ENCODE measurements around the gene TRIM8.
"Not testable (repeated sequence)": the region's sequence is repeated elsewhere in the genome, so short reads cannot be mapped to it uniquely, and the experiment has no call there.

TRIM8 gene

GRCh38 chr10:102651455-102652169 lies 7.3 kb downstream of the TRIM8 start:
- DNase-seq: no peak

- DNase-seq: no peak
Observed at GRCh38 chr10:102652170-102652916, 8.1 kb downstream of the TRIM8 start.

GRCh38 chr10:102653060-102653459 lies 8.8 kb downstream of the TRIM8 start:
- no peak for DNase-seq

- no peak for DNase-seq
Observed at GRCh38 chr10:102654566-102654965, 10.3 kb downstream of the TRIM8 start.

- no peak for DNase-seq
Observed at GRCh38 chr10:102654969-102655368, 10.7 kb downstream of the TRIM8 start.

- no peak for DNase-seq
Observed at GRCh38 chr10:102656026-102656425, 11.7 kb downstream of the TRIM8 start.

- DNase-seq: no peak
Observed at GRCh38 chr10:102656791-102657371, 12.6 kb downstream of the TRIM8 start.

GRCh38 chr10:102657451-102657850 lies 13.2 kb downstream of the TRIM8 start:
- no peak for DNase-seq

GRCh38 chr10:102657984-102658724 lies 13.9 kb downstream of the TRIM8 start:
- peak; percentile 37 for DNase-seq

GRCh38 chr10:102658802-102659201 lies 14.5 kb downstream of the TRIM8 start:
- no peak for DNase-seq

GRCh38 chr10:102660888-102661657 lies 16.8 kb downstream of the TRIM8 start:
- DNase-seq: no peak

- no peak for DNase-seq
Observed at GRCh38 chr10:102661658-102662028, 17.4 kb downstream of the TRIM8 start.

- DNase-seq: no peak
Observed at GRCh38 chr10:102665904-102666509, 21.7 kb downstream of the TRIM8 start.

GRCh38 chr10:102667411-102667810 lies 23.1 kb downstream of the TRIM8 start:
- DNase-seq: not testable (repeated sequence)

GRCh38 chr10:102668326-102669107 lies 24.2 kb downstream of the TRIM8 start:
- DNase-seq: no peak

- no peak for DNase-seq
Observed at GRCh38 chr10:102669206-102670064, 25.2 kb downstream of the TRIM8 start.

GRCh38 chr10:102670065-102670670 lies 25.9 kb downstream of the TRIM8 start:
- no peak for DNase-seq

GRCh38 chr10:102670871-102671434 lies 26.7 kb downstream of the TRIM8 start:
- no peak for DNase-seq

- no peak for DNase-seq
Observed at GRCh38 chr10:102673236-102673818, 29.0 kb downstream of the TRIM8 start.

All from NCI-H226 (cell line).